Lung microvascular endothelial cell (primary cell): ENCODE measurements around the gene TBCCD1. TPM values are rescaled to one million over a fixed set of nuclear protein-coding genes. Genes with fewer than 3 reads are reported as not detected.

Experiments used
- total RNA-seq: library from RNA; depleted of rRNA; stranded (reverse); fragments of >200 nt; gene quantifications from 2 replicates; pipeline ENCODE4 v1.2.1, GENCODE V29; 2014

Gene TBCCD1
- total RNA-seq, 1 donor from 2014 or later = 17.3 TPM

Other genes with a start within 250 kb of the TBCCD1 start
- 2.0 TPM in 1 of 2 replicates, not detected in the other for gene DGKG, start 205.1 kb downstream of the TBCCD1 start, total RNA-seq
- gene CRYGS, start 23.0 kb downstream of the TBCCD1 start, total RNA-seq = 0.87 and 1.2 TPM in 2 replicates
- gene DNAJB11, start 3.4 kb upstream of the TBCCD1 start, total RNA-seq = 36.8 and 60.7 TPM in 2 replicates
- not detected in 2 replicates for gene AHSG, start 45.7 kb upstream of the TBCCD1 start, total RNA-seq
- not detected in 2 replicates for gene FETUB, start 73.1 kb upstream of the TBCCD1 start, total RNA-seq
- gene HRG, start 98.7 kb upstream of the TBCCD1 start, total RNA-seq = not detected in 2 replicates
- not detected in 2 replicates for gene KNG1, start 150.0 kb upstream of the TBCCD1 start, total RNA-seq
- gene EIF4A2, start 216.2 kb upstream of the TBCCD1 start, total RNA-seq = 379 and 608 TPM in 2 replicates
- gene RFC4, start 239.1 kb upstream of the TBCCD1 start, total RNA-seq = 7.7 and 14.4 TPM in 2 replicates